ENCODE data around the gene GNAZ.
"Not testable (repeated sequence)": the region's sequence is repeated elsewhere in the genome, so short reads cannot be mapped to it uniquely, and the experiment has no call there.

The GNAZ gene

DNA sequence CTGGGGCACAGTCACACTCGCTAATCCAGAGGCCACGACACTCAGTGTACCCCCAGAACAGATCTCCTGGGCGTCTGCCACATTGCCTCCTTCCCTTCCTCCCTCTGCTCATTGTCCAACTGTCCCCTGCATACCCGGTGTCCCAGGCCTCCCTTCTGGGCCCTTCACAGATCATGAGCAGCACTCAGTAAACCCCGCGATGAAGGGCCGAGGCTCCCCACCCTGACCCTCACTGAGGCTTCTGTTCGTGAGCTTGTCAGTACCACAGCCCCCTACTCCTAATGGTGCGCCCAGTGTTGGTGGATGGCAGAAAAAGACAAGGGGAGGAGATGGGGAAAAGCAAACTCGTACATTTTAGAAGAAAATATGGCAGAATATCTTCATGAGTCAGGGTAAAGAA is 58.8 kb downstream of the GNAZ start:
- Histone ChIP-seq H3K27me3 (ENCODE audit: low read depth, low read length) (no peaks in the 10 kb centered on the region), H3K27ac (ENCODE audit: low read length) (no peak overlapping the region), H3K9me3 (ENCODE audit: control insufficient read depth in 1 of 2, low read length in 2 of 2) (no peaks in the 10 kb centered on the region), H3K4me3 (ENCODE audit: low read depth in 1 of 2, low read length in 2 of 2) (no peak overlapping the region), H3K4me1 (ENCODE audit: control insufficient read depth in 1 of 2, insufficient read depth in 2 of 2, low read length in 2 of 2) (peaks cover 0 to 5% of the 10 kb centered on the region in 2 donors), H3K36me3 (ENCODE audit: control insufficient read depth in 1 of 2, insufficient read depth in 2 of 2, low read length in 2 of 2) (no peaks in the 10 kb centered on the region)

DNA sequence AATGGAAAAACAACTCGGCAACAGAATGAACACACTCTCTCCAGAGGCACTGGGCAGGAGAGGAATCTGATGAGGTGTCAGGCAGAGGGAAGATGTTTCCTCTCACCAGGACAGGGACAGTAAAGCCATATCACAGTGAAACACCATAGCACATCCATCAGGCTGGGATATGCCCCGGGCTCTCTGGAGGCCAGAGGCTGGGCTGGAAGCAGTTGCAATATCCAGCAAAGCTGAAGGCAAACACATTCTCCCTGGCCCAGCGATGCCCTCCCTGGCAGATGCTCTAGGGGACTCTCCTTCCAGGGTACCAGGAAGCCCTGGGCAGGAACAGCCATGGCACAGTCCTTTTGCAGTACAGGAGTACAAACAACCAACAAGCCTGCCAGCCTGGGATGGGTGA is 60.4 kb downstream of the GNAZ start:
- H3K36me3 ChIP-seq (ENCODE audit: control insufficient read depth in 1 of 2, insufficient read depth in 2 of 2, low read length in 2 of 2), result no peaks in the 10 kb centered on the region
- no peaks in the 10 kb centered on the region for H3K9me3 ChIP-seq (ENCODE audit: control insufficient read depth in 1 of 2, low read length in 2 of 2)
- no peak overlapping the region for H3K27ac ChIP-seq (ENCODE audit: low read length)
- peaks cover 0 to 5% of the 10 kb centered on the region in 2 donors for H3K4me1 ChIP-seq (ENCODE audit: control insufficient read depth in 1 of 2, insufficient read depth in 2 of 2, low read length in 2 of 2)
- no peaks in the 10 kb centered on the region for H3K27me3 ChIP-seq (ENCODE audit: low read depth, low read length)
- no peak overlapping the region for H3K4me3 ChIP-seq (ENCODE audit: low read depth in 1 of 2, low read length in 2 of 2)

DNA sequence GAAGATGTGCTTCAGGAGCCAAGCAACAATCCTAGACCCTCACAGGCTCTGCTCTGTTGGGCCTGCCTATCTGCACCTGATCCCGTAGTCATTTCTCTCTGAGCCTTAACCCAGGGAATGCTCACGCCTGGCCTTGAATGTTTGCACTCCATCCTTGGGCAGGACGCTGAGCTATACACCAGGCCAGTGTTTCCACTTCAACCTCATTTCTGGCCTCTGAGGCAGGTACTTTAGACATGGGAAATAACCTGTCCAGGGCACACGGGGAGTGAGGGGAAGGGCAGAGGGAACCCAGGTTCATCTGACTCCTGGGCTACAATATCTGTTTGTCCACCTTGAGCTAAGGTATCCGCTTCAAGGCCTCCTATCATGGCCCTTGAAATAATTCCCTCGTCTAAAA is 61.6 kb downstream of the GNAZ start:
- H3K4me3 ChIP-seq (ENCODE audit: low read depth in 1 of 2, low read length in 2 of 2), result no peak overlapping the region
- H3K9me3 ChIP-seq (ENCODE audit: control insufficient read depth in 1 of 2, low read length in 2 of 2), result no peaks in the 10 kb centered on the region
- no peaks in the 10 kb centered on the region for H3K36me3 ChIP-seq (ENCODE audit: control insufficient read depth in 1 of 2, insufficient read depth in 2 of 2, low read length in 2 of 2)
- no peaks in the 10 kb centered on the region for H3K27me3 ChIP-seq (ENCODE audit: low read depth, low read length)
- no peak overlapping the region for H3K27ac ChIP-seq (ENCODE audit: low read length)
- peaks cover 0 to 5% of the 10 kb centered on the region in 2 donors for H3K4me1 ChIP-seq (ENCODE audit: control insufficient read depth in 1 of 2, insufficient read depth in 2 of 2, low read length in 2 of 2)

DNA sequence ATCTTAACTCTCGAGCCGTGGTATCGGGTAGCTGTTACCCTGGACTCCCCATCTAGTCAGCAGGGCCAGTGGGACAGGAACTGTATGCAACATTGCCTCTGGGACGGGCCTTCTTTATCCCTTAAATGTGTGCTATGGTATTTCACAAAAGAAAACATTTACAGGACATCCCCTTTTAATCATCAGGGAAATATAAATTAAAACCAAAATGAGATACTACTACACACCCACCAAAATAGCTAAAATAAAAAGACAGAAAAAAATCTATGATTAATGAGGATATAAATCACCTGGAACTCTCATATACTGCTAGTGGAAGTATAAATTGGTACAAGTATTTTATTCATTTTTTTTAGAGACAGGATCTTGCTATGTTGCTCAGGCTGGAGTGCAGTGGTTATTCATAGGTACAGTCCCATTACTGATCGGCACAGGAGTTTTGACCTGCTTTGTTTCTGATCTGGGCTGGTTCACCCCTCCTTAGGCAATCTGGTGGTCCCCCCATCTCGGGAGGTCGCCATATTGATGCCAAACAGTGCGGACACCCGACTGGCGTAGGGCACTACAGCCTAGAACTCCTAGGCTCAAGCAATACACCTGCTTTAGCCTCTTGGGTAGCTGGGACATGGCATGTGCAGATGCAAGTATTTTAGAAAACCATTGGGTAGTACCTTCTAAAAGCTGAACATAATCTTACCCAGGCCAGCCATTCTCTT is 62.2 kb downstream of the GNAZ start:
- H3K4me3 ChIP-seq (ENCODE audit: low read depth in 1 of 2, low read length in 2 of 2), result no peak overlapping the region
- no peak overlapping the region for H3K27ac ChIP-seq (ENCODE audit: low read length)
- H3K36me3 ChIP-seq (ENCODE audit: control insufficient read depth in 1 of 2, insufficient read depth in 2 of 2, low read length in 2 of 2), result no peaks in the 10 kb centered on the region
- H3K27me3 ChIP-seq (ENCODE audit: low read depth, low read length), result no peaks in the 10 kb centered on the region
- H3K4me1 ChIP-seq (ENCODE audit: control insufficient read depth in 1 of 2, insufficient read depth in 2 of 2, low read length in 2 of 2), result peaks cover 0 to 5% of the 10 kb centered on the region in 2 donors
- no peaks in the 10 kb centered on the region for H3K9me3 ChIP-seq (ENCODE audit: control insufficient read depth in 1 of 2, low read length in 2 of 2)

DNA sequence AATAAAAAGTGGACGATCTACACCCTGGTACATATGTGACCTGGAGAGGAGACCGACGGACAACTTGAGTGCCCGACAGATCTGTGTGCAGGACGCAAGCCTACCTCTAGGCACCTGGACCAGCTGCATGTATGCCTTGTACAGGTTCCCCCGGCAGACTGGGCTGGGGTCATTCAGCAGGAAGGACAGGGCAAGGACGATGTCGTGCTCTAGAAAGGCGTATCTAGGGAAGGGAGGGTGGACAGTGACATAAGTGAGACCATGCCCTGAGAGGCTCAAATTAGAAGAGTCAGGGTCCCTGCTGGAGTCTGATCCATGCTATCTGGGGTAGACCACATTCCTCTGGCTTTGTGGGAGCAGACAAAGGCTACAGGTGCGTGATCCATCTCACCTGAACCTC is 63.6 kb downstream of the GNAZ start:
- Histone ChIP-seq H3K36me3 (ENCODE audit: control insufficient read depth in 1 of 2, insufficient read depth in 2 of 2, low read length in 2 of 2) (no peaks in the 10 kb centered on the region), H3K4me3 (ENCODE audit: low read depth in 1 of 2, low read length in 2 of 2) (no peak overlapping the region)

DNA sequence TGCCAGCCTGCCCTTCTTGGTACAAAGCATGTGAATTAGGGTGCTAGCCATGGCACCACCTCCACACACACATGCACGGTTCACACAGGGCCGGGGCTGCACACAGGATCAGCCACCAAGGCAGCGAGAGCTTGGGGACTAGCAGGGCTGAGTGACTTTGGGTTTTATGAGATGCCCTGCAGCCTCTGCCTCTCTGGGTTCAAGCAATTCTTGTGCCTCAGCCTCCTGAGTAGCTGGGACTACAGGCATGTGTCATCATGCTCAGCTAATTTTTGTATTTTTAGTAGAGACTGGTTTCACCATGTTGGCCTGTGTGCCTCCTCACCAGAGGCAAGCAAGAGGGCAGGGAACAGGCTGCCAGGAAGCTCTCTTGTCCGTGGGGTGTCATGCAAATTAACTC is 66.7 kb downstream of the GNAZ start:
- not testable (repeated sequence) for H3K27ac ChIP-seq (ENCODE audit: low read length); H3K9me3 ChIP-seq (ENCODE audit: control insufficient read depth in 1 of 2, low read length in 2 of 2); H3K4me1 ChIP-seq (ENCODE audit: control insufficient read depth in 1 of 2, insufficient read depth in 2 of 2, low read length in 2 of 2); H3K4me3 ChIP-seq (ENCODE audit: low read depth in 1 of 2, low read length in 2 of 2); H3K36me3 ChIP-seq (ENCODE audit: control insufficient read depth in 1 of 2, insufficient read depth in 2 of 2, low read length in 2 of 2); H3K27me3 ChIP-seq (ENCODE audit: low read depth, low read length)

More for the DNA sequence above, 63.6 kb downstream of the GNAZ start:
- Histone ChIP-seq H3K9me3 (ENCODE audit: control insufficient read depth in 1 of 2, low read length in 2 of 2) (no peaks in the 10 kb centered on the region), H3K27me3 (ENCODE audit: low read depth, low read length) (no peaks in the 10 kb centered on the region), H3K27ac (ENCODE audit: low read length) (no peak overlapping the region), H3K4me1 (ENCODE audit: control insufficient read depth in 1 of 2, insufficient read depth in 2 of 2, low read length in 2 of 2) (no peaks in the 10 kb centered on the region)

DNA sequence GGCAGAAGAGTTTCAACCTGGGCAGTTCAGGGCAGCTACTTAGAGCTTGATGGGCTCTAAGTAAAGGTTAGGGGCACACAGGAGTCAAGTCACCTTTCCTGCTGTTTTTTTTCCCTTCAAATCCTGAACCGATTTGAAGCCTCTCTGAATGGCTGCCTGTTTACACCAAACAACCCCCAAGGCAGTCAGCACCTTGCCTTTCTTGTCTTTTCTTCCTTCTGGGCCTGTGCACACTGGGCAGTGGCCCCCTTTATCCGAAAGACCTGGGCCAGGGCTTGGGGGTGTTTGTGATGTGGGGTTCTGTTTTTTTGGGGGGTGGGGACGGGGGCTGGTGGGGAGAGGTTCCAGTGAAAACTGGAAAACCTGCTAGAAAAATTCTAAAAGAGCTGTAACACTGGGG is 67.1 kb downstream of the GNAZ start:
- Histone ChIP-seq H3K9me3 (ENCODE audit: control insufficient read depth in 1 of 2, low read length in 2 of 2) (no peaks in the 10 kb centered on the region), H3K4me1 (ENCODE audit: control insufficient read depth in 1 of 2, insufficient read depth in 2 of 2, low read length in 2 of 2) (peaks cover 4 to 12% of the 10 kb centered on the region in 2 donors), H3K27me3 (ENCODE audit: low read depth, low read length) (no peaks in the 10 kb centered on the region), H3K4me3 (ENCODE audit: low read depth in 1 of 2, low read length in 2 of 2) (no peak overlapping the region), H3K36me3 (ENCODE audit: control insufficient read depth in 1 of 2, insufficient read depth in 2 of 2, low read length in 2 of 2) (no peaks in the 10 kb centered on the region), H3K27ac (ENCODE audit: low read length) (no peak overlapping the region)

DNA sequence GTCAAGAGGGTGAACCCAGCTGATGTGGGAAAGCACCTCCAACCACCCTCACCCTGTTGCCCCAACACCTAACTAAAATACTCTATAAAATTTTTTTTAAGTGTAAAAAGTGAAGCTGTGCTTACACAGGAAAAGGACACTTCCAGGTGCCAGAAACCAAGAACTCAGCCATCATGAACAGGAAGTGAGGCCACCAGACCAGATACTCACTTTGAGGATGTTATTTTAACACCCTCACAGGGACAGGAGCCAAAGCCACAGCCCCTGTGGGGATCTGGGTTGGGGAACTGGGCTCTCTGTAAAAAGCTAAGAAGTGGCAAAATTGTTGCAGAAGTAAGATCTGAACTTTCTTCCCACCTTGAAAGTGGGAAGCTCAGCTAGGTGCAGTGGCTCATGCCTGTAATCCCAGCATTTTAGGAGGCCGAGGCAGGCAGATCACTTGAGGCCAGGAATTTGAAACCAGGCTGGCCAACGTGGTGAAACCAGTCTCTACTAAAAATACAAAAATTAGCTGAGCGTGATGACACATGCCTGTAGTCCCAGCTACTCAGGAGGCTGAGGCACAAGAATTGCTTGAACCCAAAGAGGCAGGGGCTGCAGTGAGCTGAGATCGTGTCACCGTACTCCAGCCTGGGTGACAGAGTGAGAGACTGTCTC is 67.7 kb downstream of the GNAZ start:
- H3K4me1 ChIP-seq (ENCODE audit: control insufficient read depth in 1 of 2, insufficient read depth in 2 of 2, low read length in 2 of 2), result peaks cover 4 to 13% of the 10 kb centered on the region in 2 donors
- no peaks in the 10 kb centered on the region for H3K27me3 ChIP-seq (ENCODE audit: low read depth, low read length)
- H3K4me3 ChIP-seq (ENCODE audit: low read depth in 1 of 2, low read length in 2 of 2), result no peak overlapping the region
- no peaks in the 10 kb centered on the region for H3K36me3 ChIP-seq (ENCODE audit: control insufficient read depth in 1 of 2, insufficient read depth in 2 of 2, low read length in 2 of 2)
- H3K9me3 ChIP-seq (ENCODE audit: control insufficient read depth in 1 of 2, low read length in 2 of 2), result no peaks in the 10 kb centered on the region
- H3K27ac ChIP-seq (ENCODE audit: low read length), result no peak overlapping the region

DNA sequence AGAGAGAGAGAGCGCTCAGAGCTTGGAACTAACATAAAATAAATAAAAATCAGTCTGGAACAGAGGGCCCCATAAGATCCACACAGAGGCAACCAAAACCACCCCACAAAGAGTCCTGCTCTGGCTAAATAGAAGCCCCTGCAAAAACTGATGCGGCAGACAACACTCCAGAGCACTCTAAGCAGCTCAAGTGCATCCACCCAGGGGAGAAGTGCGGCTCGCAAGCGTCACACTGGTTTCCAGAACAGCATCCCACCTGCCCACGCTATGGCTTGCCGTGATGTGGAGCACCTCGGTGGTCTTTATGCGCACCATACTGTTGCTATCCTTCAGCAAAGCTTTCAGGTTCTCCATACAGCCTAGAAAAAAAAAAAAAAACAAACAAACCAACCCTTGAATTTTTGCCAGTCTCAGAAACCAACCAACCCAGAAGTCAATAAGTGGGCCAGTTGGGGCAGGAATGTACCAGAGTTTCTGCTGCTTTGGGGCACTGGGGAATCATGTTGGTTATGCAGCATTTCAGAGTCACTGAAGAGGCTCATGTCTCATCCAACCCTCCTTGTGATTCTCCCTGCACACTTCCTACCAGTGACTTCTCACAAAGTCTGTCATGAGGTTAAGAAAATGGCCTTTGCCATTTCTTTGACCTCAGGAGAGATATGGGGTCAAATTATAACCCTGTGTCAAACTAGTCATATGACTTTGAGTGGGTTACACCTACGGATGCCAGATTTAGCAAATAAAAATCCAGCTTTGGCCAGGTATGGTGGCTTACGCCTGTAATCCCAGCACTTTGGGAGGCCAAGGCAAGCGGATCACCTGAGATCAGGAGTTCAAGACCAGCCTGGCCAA is 68.5 kb downstream of the GNAZ start:
- Histone ChIP-seq H3K27me3 (ENCODE audit: low read depth, low read length) (no peaks in the 10 kb centered on the region), H3K4me1 (ENCODE audit: control insufficient read depth in 1 of 2, insufficient read depth in 2 of 2, low read length in 2 of 2) (peaks cover 4 to 13% of the 10 kb centered on the region in 2 donors), H3K27ac (ENCODE audit: low read length) (no peak overlapping the region), H3K9me3 (ENCODE audit: control insufficient read depth in 1 of 2, low read length in 2 of 2) (no peaks in the 10 kb centered on the region), H3K4me3 (ENCODE audit: low read depth in 1 of 2, low read length in 2 of 2) (no peak overlapping the region), H3K36me3 (ENCODE audit: control insufficient read depth in 1 of 2, insufficient read depth in 2 of 2, low read length in 2 of 2) (no peaks in the 10 kb centered on the region)

DNA sequence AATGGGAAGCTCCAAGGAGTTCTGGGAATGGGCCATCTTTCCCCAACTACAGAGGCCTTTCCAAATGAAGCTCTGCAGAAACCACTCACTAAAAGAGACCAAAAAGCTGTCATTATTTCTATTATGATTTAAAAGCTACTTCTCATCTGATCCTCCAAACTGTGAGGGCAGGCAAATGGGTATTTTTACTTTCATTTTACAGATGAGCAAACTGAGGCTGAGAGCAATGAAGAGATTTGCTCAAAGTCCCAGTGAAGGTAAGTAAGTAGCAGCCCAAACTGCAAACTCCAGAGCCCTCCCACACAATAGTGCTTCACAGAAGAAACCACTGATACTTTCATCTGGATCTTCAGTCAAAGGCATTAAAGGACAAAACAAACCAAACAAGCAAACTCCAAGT is 70.1 kb downstream of the GNAZ start:
- H3K36me3 ChIP-seq (ENCODE audit: control insufficient read depth in 1 of 2, insufficient read depth in 2 of 2, low read length in 2 of 2), result no peaks in the 10 kb centered on the region
- H3K4me3 ChIP-seq (ENCODE audit: low read depth in 1 of 2, low read length in 2 of 2), result no peak overlapping the region
- H3K27me3 ChIP-seq (ENCODE audit: low read depth, low read length), result no peaks in the 10 kb centered on the region
- H3K9me3 ChIP-seq (ENCODE audit: control insufficient read depth in 1 of 2, low read length in 2 of 2), result no peaks in the 10 kb centered on the region
- H3K27ac ChIP-seq (ENCODE audit: low read length), result no peak overlapping the region
- H3K4me1 ChIP-seq (ENCODE audit: control insufficient read depth in 1 of 2, insufficient read depth in 2 of 2, low read length in 2 of 2), result peaks cover 4 to 13% of the 10 kb centered on the region in 2 donors

DNA sequence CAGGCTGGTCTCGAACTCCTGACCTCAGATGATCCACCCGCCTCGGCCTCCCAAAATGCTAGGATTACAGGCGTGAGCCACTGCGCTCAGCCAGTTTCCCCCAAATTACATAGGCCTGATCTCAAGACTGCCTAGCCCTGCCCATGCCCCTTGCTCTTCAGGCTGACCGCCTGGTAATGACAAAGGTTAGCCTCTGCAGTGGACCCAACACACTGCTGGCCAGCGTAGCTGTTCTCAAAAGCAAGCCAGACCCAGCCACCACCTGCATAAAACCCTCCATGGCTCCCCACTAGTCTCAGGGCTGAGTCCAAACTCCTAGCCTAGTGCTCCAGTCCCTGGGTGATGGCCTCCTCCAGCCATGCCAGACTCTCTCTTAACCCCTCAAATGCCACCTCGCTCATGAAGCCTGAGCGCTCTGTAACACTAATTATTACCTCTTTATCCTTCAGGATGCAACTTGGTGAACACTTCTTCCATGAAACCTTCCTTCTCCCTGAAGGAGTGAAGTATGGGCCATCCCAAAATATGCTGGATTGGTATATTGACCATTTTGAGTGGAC is 72.3 kb downstream of the GNAZ start:
- Histone ChIP-seq H3K36me3 (ENCODE audit: control insufficient read depth in 1 of 2, insufficient read depth in 2 of 2, low read length in 2 of 2) (no peaks in the 10 kb centered on the region), H3K27ac (ENCODE audit: low read length) (peak overlapping the region; percentile 40), H3K4me1 (ENCODE audit: control insufficient read depth in 1 of 2, insufficient read depth in 2 of 2, low read length in 2 of 2) (peaks cover 4 to 14% of the 10 kb centered on the region in 2 donors), H3K9me3 (ENCODE audit: control insufficient read depth in 1 of 2, low read length in 2 of 2) (no peaks in the 10 kb centered on the region), H3K4me3 (ENCODE audit: low read depth in 1 of 2, low read length in 2 of 2) (peak overlapping the region in 1 of 2 donors; percentile 39), H3K27me3 (ENCODE audit: low read depth, low read length) (no peaks in the 10 kb centered on the region)
